ENCODE results near the gene MAFB. TPM values are rescaled to one million over a fixed set of nuclear protein-coding genes. Genes with fewer than 3 reads are reported as not detected.

The MAFB gene
- total and polyA plus RNA-seq, 11 donors: 2.0 to 62.1 (median 7.8) TPM

GRCh38 chr20:40686893-40687292 lies 2.1 kb downstream of the MAFB start:
- H3K4me3 ChIP-seq: peak overlapping the region; percentile 21 to 86 (median 70)
- TF ChIP-seq POLR2A (IDR thresholded peaks at IDR 0.05) (no peak), CTCF (IDR thresholded peaks at IDR 0.05) (no peak)
- peaks cover 0 to 61% (median 35%) of the 10 kb centered on the region in 12 donors for H3K4me1 ChIP-seq
- no peaks in the 10 kb centered on the region for H3K9me3 ChIP-seq
- 55 to 68% (median 67%) methylated on average over 12 of the region's 12 CpGs for WGBS, 4 donors
- no peak for ATAC-seq
- intact Hi-C loops (cut with DNase I): loop anchor here in 8 of 10 donors (5.0 to 10.0 kb wide), 9 partner anchors 370 to 1420 kb away; no protein-coding TSS in a partner anchor
- DNase-seq: no peak
- H3K27me3 ChIP-seq: peaks cover 18 to 70% (median 25%) of the 10 kb centered on the region in 9 donors
- peaks cover 0 to 12% (median 0%) of the 10 kb centered on the region in 9 donors for H3K36me3 ChIP-seq
- H3K27ac ChIP-seq: peak overlapping the region in 11 of 12 donors; percentile 51 to 99 (median 98)

DNA sequence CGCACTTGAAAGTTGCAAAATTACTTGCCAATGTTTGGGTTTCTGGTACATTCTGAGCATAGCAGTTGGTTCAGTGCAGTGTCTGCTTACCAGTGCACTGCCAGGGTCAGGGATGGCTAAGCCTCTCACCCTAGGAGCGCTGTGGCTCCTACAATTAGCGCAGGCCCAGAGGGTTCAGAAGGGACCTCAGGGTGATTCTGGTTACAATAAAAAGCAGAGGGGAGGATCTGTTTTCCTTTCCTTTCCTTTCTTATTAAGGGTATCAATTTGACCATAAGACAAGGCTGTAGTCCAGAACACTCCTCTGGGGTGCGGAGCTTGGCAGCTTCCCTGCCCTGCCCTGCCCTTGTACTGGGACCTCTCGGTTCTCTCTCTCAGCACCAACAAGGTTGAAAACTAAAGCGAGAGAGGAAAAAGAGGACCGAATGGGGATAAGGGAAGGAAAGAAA lies 2.6 kb downstream of the MAFB start:
- DNase-seq (no peak), ATAC-seq (no peak)
- peaks cover 0 to 12% (median 0%) of the 10 kb centered on the region in 9 donors for H3K36me3 ChIP-seq
- peak overlapping the region in 11 of 12 donors; percentile 41 to 86 (median 76) for H3K4me3 ChIP-seq
- H3K27me3 ChIP-seq: peaks cover 13 to 69% (median 20%) of the 10 kb centered on the region in 9 donors
- intact Hi-C loops (cut with DNase I): loop anchor here in 8 of 10 donors (5.0 to 10.0 kb wide), 9 partner anchors 369 to 1419 kb away; no protein-coding TSS in a partner anchor
- H3K27ac ChIP-seq: peak overlapping the region in 5 of 12 donors; percentile 88 to 99 (median 98)
- TF ChIP-seq CTCF (IDR thresholded peaks at IDR 0.05) (no peak), POLR2A (IDR thresholded peaks at IDR 0.05) (no peak)
- H3K9me3 ChIP-seq: no peaks in the 10 kb centered on the region
- 67 to 76% (median 72%) methylated on average over 7 of the region's 7 CpGs for WGBS, 4 donors
- H3K4me1 ChIP-seq: peaks cover 0 to 61% (median 36%) of the 10 kb centered on the region in 12 donors

DNA sequence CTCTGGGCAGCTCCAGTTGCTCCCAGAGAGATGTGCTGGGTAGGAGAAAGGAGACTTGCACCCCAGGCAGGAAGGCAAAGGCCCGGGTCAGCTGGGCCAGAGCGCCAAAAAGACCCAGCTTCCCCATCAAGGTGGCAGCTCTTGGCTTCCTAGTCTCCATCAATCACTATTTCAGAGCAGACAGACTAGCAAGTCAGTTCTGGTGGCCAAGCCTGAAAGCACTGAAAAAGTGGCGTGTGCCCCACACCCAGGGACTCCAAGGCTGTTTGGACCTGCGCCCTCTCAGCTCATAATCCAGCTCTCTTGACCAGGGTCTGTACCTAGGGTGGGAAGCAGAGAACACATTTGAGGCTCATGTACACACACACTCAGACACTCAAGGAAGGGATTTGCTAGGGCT lies 3.7 kb downstream of the MAFB start:
- Histone ChIP-seq H3K9me3 (no peaks in the 10 kb centered on the region), H3K27ac (peak overlapping the region in 3 of 12 donors; percentile 7 to 98 (median 19)), H3K4me1 (peaks cover 0 to 58% (median 33%) of the 10 kb centered on the region in 12 donors), H3K27me3 (peaks cover 2 to 58% (median 9%) of the 10 kb centered on the region in 9 donors), H3K4me3 (peak overlapping the region in 9 of 12 donors; percentile 60 to 86 (median 77)), H3K36me3 (peaks cover 0 to 12% (median 0%) of the 10 kb centered on the region in 9 donors)
- ATAC-seq (no peak), DNase-seq (no peak)
- intact Hi-C loops (cut with DNase I): loop anchor here in 8 of 10 donors (5.0 to 10.0 kb wide), 9 partner anchors 368 to 1418 kb away; no protein-coding TSS in a partner anchor
- TF ChIP-seq CTCF (IDR thresholded peaks at IDR 0.05) (no peak), POLR2A (IDR thresholded peaks at IDR 0.05) (no peak)
- 75 to 96% (median 94%) methylated on average over 4 of the region's 4 CpGs for WGBS, 4 donors

DNA sequence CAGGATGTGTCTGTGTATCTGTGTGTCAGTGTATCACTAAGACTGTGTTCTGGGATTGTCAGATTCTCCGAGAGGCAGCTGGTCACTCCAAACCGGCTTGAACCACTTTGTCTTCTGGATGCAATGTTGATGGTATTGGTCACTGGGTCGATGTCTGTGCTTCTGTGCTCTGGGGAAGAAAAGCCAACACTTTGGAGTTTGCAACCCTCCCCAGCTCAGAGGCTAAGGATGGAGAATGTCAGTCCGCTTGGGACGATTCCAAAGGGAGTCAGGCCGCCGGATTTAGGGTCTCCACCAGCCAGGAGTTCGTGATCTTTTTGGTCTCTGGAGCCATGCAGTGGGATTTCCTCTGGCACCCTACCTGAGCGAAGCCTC lies 5.2 kb downstream of the MAFB start:
- no peaks in the 10 kb centered on the region for H3K9me3 ChIP-seq
- H3K27me3 ChIP-seq: peaks cover 0 to 55% (median 7%) of the 10 kb centered on the region in 9 donors
- TF ChIP-seq POLR2A (IDR thresholded peaks at IDR 0.05): no peak
- no peak for TF ChIP-seq CTCF (IDR thresholded peaks at IDR 0.05)
- peaks cover 0 to 57% (median 30%) of the 10 kb centered on the region in 12 donors for H3K4me1 ChIP-seq
- intact Hi-C loops (cut with DNase I): loop anchor here in 2 of 10 donors (10.0 kb wide), 3 partner anchors 519 to 799 kb away; no protein-coding TSS in a partner anchor
- ATAC-seq (no peak), DNase-seq (no peak)
- 60 to 80% (median 69%) methylated on average over 8 to 9 of the region's 9 CpGs for WGBS, 4 donors
- peak overlapping the region in 7 of 12 donors; percentile 51 to 98 (median 63) for H3K27ac ChIP-seq
- H3K36me3 ChIP-seq: peaks cover 0 to 12% (median 0%) of the 10 kb centered on the region in 9 donors
- H3K4me3 ChIP-seq: peak overlapping the region in 10 of 12 donors; percentile 31 to 85 (median 56)
